AG09309 (cell line): Measurements from ENCODE around the gene MAP3K5.

Experiments
- DNase-seq: peaks from one replicate; pipeline ENCODE4 v3.0.0-alpha.2; 2010; ENCODE audit warnings: low read depth
- H3K4me3 ChIP-seq: 2 replicates; pipeline ENCODE4 v1.5.1; 2011; ENCODE audit warnings: mild to moderate bottlenecking, low read depth, low read length, moderate library complexity; ENCODE audit not compliant: control insufficient read depth
- TF ChIP-seq, protein P1 (sequence below): IDR thresholded peaks from 2 replicates; pipeline ENCODE4 v1.5.1; 2011; ENCODE audit warnings: mild to moderate bottlenecking, low read depth, low read length, inconsistent platforms; ENCODE audit not compliant: insufficient read depth, control insufficient read depth; ENCODE audit errors: missing control alignments

Gene MAP3K5

DNA sequence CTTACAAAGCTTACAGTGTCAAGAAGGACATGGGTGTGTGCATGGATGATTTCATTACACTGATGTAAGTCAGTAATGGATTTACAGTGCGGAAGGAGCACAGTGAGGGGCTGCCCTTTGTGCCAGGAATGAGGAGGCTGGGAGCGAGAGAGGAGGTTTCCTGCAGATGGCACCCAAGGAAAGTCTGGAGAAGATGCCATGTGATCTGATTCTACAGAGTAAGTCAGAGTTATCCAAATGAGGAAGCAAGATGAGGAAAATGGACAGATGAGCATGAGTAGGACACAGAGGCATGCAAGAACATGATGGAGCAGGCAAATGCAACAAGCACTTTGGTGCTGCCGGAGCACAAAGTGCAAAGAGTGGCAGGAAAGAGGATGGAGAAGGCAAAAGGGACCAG is 271.8 kb downstream of the MAP3K5 start:
- no peak for DNase-seq
- H3K4me3 ChIP-seq = no peak overlapping the region
- TF ChIP-seq, protein P1, sequence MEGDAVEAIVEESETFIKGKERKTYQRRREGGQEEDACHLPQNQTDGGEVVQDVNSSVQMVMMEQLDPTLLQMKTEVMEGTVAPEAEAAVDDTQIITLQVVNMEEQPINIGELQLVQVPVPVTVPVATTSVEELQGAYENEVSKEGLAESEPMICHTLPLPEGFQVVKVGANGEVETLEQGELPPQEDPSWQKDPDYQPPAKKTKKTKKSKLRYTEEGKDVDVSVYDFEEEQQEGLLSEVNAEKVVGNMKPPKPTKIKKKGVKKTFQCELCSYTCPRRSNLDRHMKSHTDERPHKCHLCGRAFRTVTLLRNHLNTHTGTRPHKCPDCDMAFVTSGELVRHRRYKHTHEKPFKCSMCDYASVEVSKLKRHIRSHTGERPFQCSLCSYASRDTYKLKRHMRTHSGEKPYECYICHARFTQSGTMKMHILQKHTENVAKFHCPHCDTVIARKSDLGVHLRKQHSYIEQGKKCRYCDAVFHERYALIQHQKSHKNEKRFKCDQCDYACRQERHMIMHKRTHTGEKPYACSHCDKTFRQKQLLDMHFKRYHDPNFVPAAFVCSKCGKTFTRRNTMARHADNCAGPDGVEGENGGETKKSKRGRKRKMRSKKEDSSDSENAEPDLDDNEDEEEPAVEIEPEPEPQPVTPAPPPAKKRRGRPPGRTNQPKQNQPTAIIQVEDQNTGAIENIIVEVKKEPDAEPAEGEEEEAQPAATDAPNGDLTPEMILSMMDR = no peak

GRCh38 chr6:136517582-136517981 is 274.7 kb downstream of the MAP3K5 start:
- DNase-seq = no peak
- TF ChIP-seq, protein P1 = no peak
- no peak overlapping the region for H3K4me3 ChIP-seq

DNA sequence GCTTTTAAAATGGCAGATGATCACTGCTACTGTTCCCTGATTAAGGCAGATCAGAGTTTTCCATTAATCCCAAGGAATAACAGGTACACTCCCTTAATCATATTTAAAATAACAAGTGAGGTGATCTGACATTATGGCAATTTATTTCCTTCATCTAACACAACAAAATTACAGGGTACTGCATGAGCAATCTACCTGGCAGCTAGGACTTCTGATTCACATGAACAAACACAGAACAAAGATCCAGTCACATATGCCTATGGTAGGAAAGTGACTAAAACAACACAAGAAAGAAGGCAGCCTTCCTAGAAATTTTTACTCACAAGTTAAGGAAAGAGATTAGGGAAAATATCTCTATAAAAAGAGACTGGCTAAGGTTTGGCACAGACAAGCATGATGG is 275.3 kb downstream of the MAP3K5 start:
- TF ChIP-seq, protein P1 = no peak
- H3K4me3 ChIP-seq = no peak overlapping the region
- DNase-seq = no peak

DNA sequence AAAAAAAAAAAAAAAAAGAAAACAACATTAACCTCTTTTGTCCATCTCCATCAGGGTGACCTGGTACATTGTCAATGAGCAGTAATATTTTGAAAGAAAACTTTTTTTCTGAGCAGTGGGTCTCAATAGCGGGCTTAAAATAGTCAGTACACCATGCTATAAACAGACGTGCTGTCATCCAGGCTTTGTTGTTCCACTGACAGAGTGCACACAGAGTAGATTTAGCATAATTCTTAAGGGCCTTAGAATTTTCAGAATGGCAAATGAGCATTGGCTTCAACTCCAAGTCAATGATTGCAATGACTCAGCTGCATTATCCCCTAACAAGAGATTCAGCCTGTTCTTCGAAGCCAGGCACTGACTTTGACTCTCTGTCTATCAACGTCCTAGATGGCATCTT is 277.7 kb downstream of the MAP3K5 start:
- no peak overlapping the region for H3K4me3 ChIP-seq
- TF ChIP-seq, protein P1 = no peak
- no peak for DNase-seq

- H3K4me3 ChIP-seq = no peak overlapping the region
- DNase-seq = no peak
- TF ChIP-seq, protein P1 = no peak
Measured at GRCh38 chr6:136511926-136512325, 280.4 kb downstream of the MAP3K5 start.

- no peak overlapping the region for H3K4me3 ChIP-seq
- DNase-seq = no peak
- TF ChIP-seq, protein P1 = no peak
Measured at GRCh38 chr6:136511397-136511796, 280.9 kb downstream of the MAP3K5 start.

GRCh38 chr6:136510782-136511181 is 281.5 kb downstream of the MAP3K5 start:
- TF ChIP-seq, protein P1 = no peak
- no peak for DNase-seq
- H3K4me3 ChIP-seq = no peak overlapping the region
